Neuronal stem cell (in vitro differentiated cells): Measurements from ENCODE around the gene PBRM1.
A peak's percentile ranks its signal among the peaks of the same experiment; 100 is the strongest.

Source experiments
- DNase-seq: peaks from one replicate; pipeline ENCODE4 v3.0.0-alpha.2; 2013; ENCODE audit warnings: low spot score
- H2AFZ ChIP-seq: one replicate; pipeline ENCODE4 v1.6.1; 2013; ENCODE audit warnings: mild to moderate bottlenecking, low read length, inconsistent platforms
- H2AK5ac ChIP-seq: 2 replicates; pipeline ENCODE4 v1.6.1; 2013; ENCODE audit warnings: low read depth, mild to moderate bottlenecking, inconsistent platforms, low read length, moderate library complexity, mixed read lengths
- H2BK120ac ChIP-seq: 2 replicates; pipeline ENCODE4 v1.6.1; 2013; ENCODE audit warnings: low read depth, mild to moderate bottlenecking, inconsistent platforms, low read length, moderate library complexity, mixed read lengths
- H2BK12ac ChIP-seq: one replicate; pipeline ENCODE4 v1.6.1; 2013; ENCODE audit warnings: low read length, inconsistent platforms
- H2BK15ac ChIP-seq: 2 replicates; pipeline ENCODE4 v1.6.1; 2013; ENCODE audit warnings: mild to moderate bottlenecking, low read length, inconsistent platforms, mixed read lengths
- H2BK5ac ChIP-seq: one replicate; pipeline ENCODE4 v1.6.1; 2013; ENCODE audit warnings: inconsistent platforms, mild to moderate bottlenecking, low read length, moderate library complexity
- H3K14ac ChIP-seq: one replicate; pipeline ENCODE4 v1.6.1; 2013; ENCODE audit warnings: low read length, inconsistent platforms
- H3K18ac ChIP-seq: 2 replicates; pipeline ENCODE4 v1.6.1; 2013; ENCODE audit warnings: low read length, inconsistent platforms
- H3K23ac ChIP-seq: 2 replicates; pipeline ENCODE4 v1.6.1; 2013; ENCODE audit warnings: low read depth, mild to moderate bottlenecking, mixed read lengths, low read length, inconsistent platforms; ENCODE audit not compliant: poor library complexity
- H3K27ac ChIP-seq: replicated peaks from 3 replicates; pipeline ENCODE4 v1.5.1; 2013; ENCODE audit warnings: low read length, inconsistent platforms
- H3K27me3 ChIP-seq, 3 experiments: 2 replicates each; pipeline ENCODE4 v1.6.1; 2013; ENCODE audit warnings: low read length in 3 of 3, mild to moderate bottlenecking in 2 of 3, inconsistent platforms in 1 of 3, low read depth in 1 of 3, mixed read lengths in 1 of 3, moderate library complexity in 1 of 3; ENCODE audit not compliant: control insufficient read depth in 3 of 3, insufficient read depth in 3 of 3
- H3K36me3 ChIP-seq, 2 donors: replicated peaks in 1 of 2; 2 replicates each; pipeline ENCODE4 v1.6.1; 2013; ENCODE audit warnings: low read length in 2 of 2; ENCODE audit not compliant: control insufficient read depth in 2 of 2, insufficient read depth in 2 of 2
- H3K4ac ChIP-seq: 2 replicates; pipeline ENCODE4 v1.6.1; 2013; ENCODE audit warnings: inconsistent platforms, mild to moderate bottlenecking, low read length, moderate library complexity
- H3K4me1 ChIP-seq, 2 donors: 1 replicate in 1 of 2; 2 replicates in 1 of 2; pipeline ENCODE4 v1.6.1; 2013; ENCODE audit warnings: low read length in 2 of 2, low read depth in 1 of 2; ENCODE audit not compliant: control insufficient read depth in 2 of 2, insufficient read depth in 1 of 2
- H3K4me2 ChIP-seq: one replicate; pipeline ENCODE4 v1.6.1; 2013; ENCODE audit warnings: mild to moderate bottlenecking, low read length, inconsistent platforms; ENCODE audit not compliant: insufficient read depth, poor library complexity, severe bottlenecking
- H3K4me3 ChIP-seq, 2 donors: 2 replicates each; pipeline ENCODE4 v1.5.1; 2013; ENCODE audit warnings: low read length in 2 of 2, mild to moderate bottlenecking in 2 of 2, inconsistent platforms in 1 of 2, moderate library complexity in 1 of 2
- H3K79me1 ChIP-seq: one replicate; pipeline ENCODE4 v1.6.1; 2013; ENCODE audit warnings: low read depth, mild to moderate bottlenecking, inconsistent platforms, low read length, moderate library complexity
- H3K9ac ChIP-seq: one replicate; pipeline ENCODE4 v1.6.1; 2013; ENCODE audit warnings: mild to moderate bottlenecking, low read depth, low read length, inconsistent platforms; ENCODE audit not compliant: poor library complexity
- H3K9me3 ChIP-seq, 2 donors: replicated peaks in 1 of 2; 2 replicates each; pipeline versions ENCODE3 to v1.6.1; 2013; ENCODE audit warnings: low read length in 2 of 2, mild to moderate bottlenecking in 2 of 2, inconsistent platforms in 1 of 2, low read depth in 1 of 2, mixed read lengths in 1 of 2, moderate library complexity in 1 of 2; ENCODE audit not compliant: control insufficient read depth in 2 of 2, insufficient read depth in 1 of 2
- H4K8ac ChIP-seq: one replicate; pipeline ENCODE4 v1.6.1; 2013; ENCODE audit warnings: low read depth, mild to moderate bottlenecking, inconsistent platforms, low read length, moderate library complexity
- H4K91ac ChIP-seq: one replicate; pipeline ENCODE4 v1.6.1; 2013; ENCODE audit warnings: low read length, low read depth, mild to moderate bottlenecking, inconsistent platforms; ENCODE audit not compliant: poor library complexity
- WGBS, 2 donors: extraction: QIAGEN DNeasy Blood & Tissue Kit; methylation state at CpG; one replicate each; pipeline ENCODE4 v1.1.7; 2013; ENCODE audit warnings: missing lambda C conversion rate in 2 of 2, mixed read lengths in 1 of 2; ENCODE audit not compliant: insufficient read length in 2 of 2, insufficient replicate concordance in 1 of 2; ENCODE audit errors: extremely low coverage in 2 of 2; 5-methylcytosine and 5-hydroxymethylcytosine counted together

Gene PBRM1

GRCh38 chr3:52503788-52504424, 181.8 kb downstream of the PBRM1 start:
- H3K18ac ChIP-seq = peak overlapping the region; percentile 89
- H2BK120ac ChIP-seq = no peak overlapping the region
- peaks cover 2% of the 10 kb centered on the region for H3K79me1 ChIP-seq
- no peaks in the 10 kb centered on the region for H3K9me3 ChIP-seq
- H3K27me3 ChIP-seq = peaks cover 0 to 21% (median 0%) of the 10 kb centered on the region in 3 experiments
- no peak overlapping the region for H3K9ac ChIP-seq
- no peak overlapping the region for H3K14ac ChIP-seq
- H3K4ac ChIP-seq = peak overlapping the region; percentile 84
- H2BK12ac ChIP-seq = no peak overlapping the region
- H4K91ac ChIP-seq = no peak overlapping the region
- H2AFZ ChIP-seq = no peak overlapping the region
- peaks cover 0 to 17% of the 10 kb centered on the region in 2 donors for H3K4me1 ChIP-seq
- H2BK5ac ChIP-seq = peak overlapping the region; percentile 13
- H4K8ac ChIP-seq = no peak overlapping the region
- H3K23ac ChIP-seq = peak overlapping the region; percentile 65
- no peak overlapping the region for H3K27ac ChIP-seq
- H3K36me3 ChIP-seq = no peaks in the 10 kb centered on the region
- no peak overlapping the region for H3K4me3 ChIP-seq
- no CpG with 5 or more reads among the region's 23 CpGs for whole genome bisulfite sequencing, 2 donors
- H3K4me2 ChIP-seq = no peak overlapping the region
- H2BK15ac ChIP-seq = peak overlapping the region; percentile 91
- no peak for DNase-seq
- peak overlapping the region; percentile 96 for H2AK5ac ChIP-seq

- H2BK120ac ChIP-seq = no peak overlapping the region
- peaks cover 0 to 22% (median 0%) of the 10 kb centered on the region in 3 experiments for H3K27me3 ChIP-seq
- H3K4me3 ChIP-seq = no peak overlapping the region
- H2BK15ac ChIP-seq = peak overlapping the region; percentile 49
- H3K9me3 ChIP-seq = no peaks in the 10 kb centered on the region
- no peak overlapping the region for H3K14ac ChIP-seq
- WGBS, 2 donors = no CpG with 5 or more reads among the region's 11 CpGs
- peak overlapping the region; percentile 96 for H2AK5ac ChIP-seq
- no peak overlapping the region for H2BK5ac ChIP-seq
- H4K91ac ChIP-seq = no peak overlapping the region
- no peak overlapping the region for H3K4me2 ChIP-seq
- no peaks in the 10 kb centered on the region for H3K36me3 ChIP-seq
- no peak overlapping the region for H2BK12ac ChIP-seq
- no peak overlapping the region for H4K8ac ChIP-seq
- no peak overlapping the region for H3K27ac ChIP-seq
- H3K4me1 ChIP-seq = peaks cover 0 to 17% of the 10 kb centered on the region in 2 donors
- H3K79me1 ChIP-seq = peaks cover 2% of the 10 kb centered on the region
- no peak for DNase-seq
- H3K23ac ChIP-seq = no peak overlapping the region
- H3K4ac ChIP-seq = no peak overlapping the region
- H3K18ac ChIP-seq = no peak overlapping the region
- H3K9ac ChIP-seq = no peak overlapping the region
- no peak overlapping the region for H2AFZ ChIP-seq
Observed at GRCh38 chr3:52502808-52503350, 182.8 kb downstream of the PBRM1 start.

GRCh38 chr3:52502001-52502400, 183.7 kb downstream of the PBRM1 start:
- Histone ChIP-seq H3K4me2 (no peak overlapping the region), H3K79me1 (peaks cover 2% of the 10 kb centered on the region)

GRCh38 chr3:52501046-52501445, 184.7 kb downstream of the PBRM1 start:
- WGBS, 2 donors = no CpG with 5 or more reads among the region's 11 CpGs

More at GRCh38 chr3:52502001-52502400, 183.7 kb downstream of the PBRM1 start:
- no peak overlapping the region for H3K23ac ChIP-seq
- no peak overlapping the region for H3K4ac ChIP-seq
- no peak overlapping the region for H4K91ac ChIP-seq
- peak overlapping the region; percentile 58 for H2BK15ac ChIP-seq
- DNase-seq = no peak
- no peak overlapping the region for H3K4me3 ChIP-seq
- H2BK120ac ChIP-seq = no peak overlapping the region
- H3K14ac ChIP-seq = no peak overlapping the region
- peaks cover 0 to 13% of the 10 kb centered on the region in 2 donors for H3K4me1 ChIP-seq
- no peaks in the 10 kb centered on the region for H3K36me3 ChIP-seq
- no CpG with 5 or more reads among the region's 11 CpGs for WGBS, 2 donors
- H2BK5ac ChIP-seq = peak overlapping the region; percentile 10
- H3K9me3 ChIP-seq = no peaks in the 10 kb centered on the region
- no peak overlapping the region for H3K9ac ChIP-seq
- H3K27ac ChIP-seq = no peak overlapping the region
- H4K8ac ChIP-seq = no peak overlapping the region
- peak overlapping the region; percentile 22 for H2BK12ac ChIP-seq
- H3K27me3 ChIP-seq = peaks cover 0 to 22% (median 0%) of the 10 kb centered on the region in 3 experiments
- H2AK5ac ChIP-seq = peak overlapping the region; percentile 58
- H3K18ac ChIP-seq = no peak overlapping the region
- H2AFZ ChIP-seq = no peak overlapping the region

More at GRCh38 chr3:52501046-52501445, 184.7 kb downstream of the PBRM1 start:
- no peak overlapping the region for H2AFZ ChIP-seq
- H3K23ac ChIP-seq = no peak overlapping the region
- no peak overlapping the region for H3K9ac ChIP-seq
- no peaks in the 10 kb centered on the region for H3K36me3 ChIP-seq
- peak overlapping the region; percentile 58 for H2AK5ac ChIP-seq
- H3K4me1 ChIP-seq = peaks cover 0 to 8% of the 10 kb centered on the region in 2 donors
- H3K79me1 ChIP-seq = no peaks in the 10 kb centered on the region
- H3K4ac ChIP-seq = no peak overlapping the region
- no peak overlapping the region for H2BK15ac ChIP-seq
- H3K27me3 ChIP-seq = peaks cover 0 to 22% (median 0%) of the 10 kb centered on the region in 3 experiments
- H4K91ac ChIP-seq = no peak overlapping the region
- no peak overlapping the region for H3K4me2 ChIP-seq
- H2BK120ac ChIP-seq = peak overlapping the region; percentile 17
- H3K14ac ChIP-seq = peak overlapping the region; percentile 51
- H3K9me3 ChIP-seq = no peaks in the 10 kb centered on the region
- H3K18ac ChIP-seq = peak overlapping the region; percentile 79
- no peak overlapping the region for H3K4me3 ChIP-seq
- no peak overlapping the region for H4K8ac ChIP-seq
- H3K27ac ChIP-seq = no peak overlapping the region
- H2BK12ac ChIP-seq = no peak overlapping the region
- DNase-seq = no peak
- H2BK5ac ChIP-seq = peak overlapping the region; percentile 10
